OCI-LY3 (cell line): Measurements from ENCODE around the gene IMMP2L.

Experiments used
- CTCF ChIP-seq: fragments of 200-600, 300-600 bp; sonication (generic); IDR thresholded peaks from 2 replicates; pipeline ENCODE4 v1.5.1; 2014; ENCODE audit warnings: antibody characterized with exemption, low read length, low read depth
- EZH2phosphoT487 ChIP-seq: fragments of 200-600 bp; shearing (Covaris generic); IDR thresholded peaks from 2 replicates; pipeline ENCODE4 v1.6.1; 2018; ENCODE audit warnings: antibody characterized with exemption, mixed run types, low read depth

- TF ChIP-seq CTCF, result no peak
- no peak for TF ChIP-seq EZH2phosphoT487
These were observed 757.8 kb downstream of the IMMP2L start for GRCh38 chr7:110804501-110804900.
